GM18517 (cell line): ENCODE results near the gene SAP30BP.

Experiments used
- ATAC-seq: cut with Tn5 transposase; IDR thresholded peaks from one replicate; pipeline ENCODE4 v1.9.1; 2021; ENCODE audit warnings: mild to moderate bottlenecking, moderate library complexity; ENCODE audit not compliant: unreplicated experiment

Gene SAP30BP

DNA sequence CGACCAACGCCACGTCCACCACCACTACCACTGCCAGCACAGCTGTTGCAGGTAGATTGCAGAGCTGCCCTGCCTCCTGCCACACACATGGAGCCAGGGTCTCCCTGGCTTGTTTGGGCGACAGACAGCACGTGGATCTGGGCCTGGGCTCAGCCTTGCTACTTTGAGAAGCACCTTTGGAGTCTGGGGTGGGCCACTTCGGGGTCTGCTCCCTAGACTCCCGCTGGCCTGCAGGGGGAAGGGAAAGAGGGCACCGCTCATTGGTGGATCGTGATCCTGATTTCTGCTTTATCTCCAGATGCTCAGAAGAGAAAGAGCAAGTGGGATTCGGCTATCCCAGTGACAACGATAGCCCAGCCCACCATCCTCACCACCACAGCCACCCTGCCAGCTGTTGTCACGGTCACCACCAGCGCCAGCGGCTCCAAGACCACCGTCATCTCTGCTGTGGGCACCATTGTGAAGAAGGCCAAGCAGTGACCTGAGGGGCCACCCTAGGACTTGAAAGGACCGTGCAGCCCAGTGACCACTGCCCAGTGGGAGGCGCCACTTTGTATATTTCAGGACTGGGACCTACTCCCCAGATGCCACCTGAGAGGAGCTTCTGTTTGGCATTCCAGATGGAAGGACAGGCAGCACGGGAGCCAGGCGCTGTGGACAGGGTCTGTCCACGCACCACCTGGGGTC, 39.0 kb downstream of the SAP30BP start:
- ATAC-seq: no peak

DNA sequence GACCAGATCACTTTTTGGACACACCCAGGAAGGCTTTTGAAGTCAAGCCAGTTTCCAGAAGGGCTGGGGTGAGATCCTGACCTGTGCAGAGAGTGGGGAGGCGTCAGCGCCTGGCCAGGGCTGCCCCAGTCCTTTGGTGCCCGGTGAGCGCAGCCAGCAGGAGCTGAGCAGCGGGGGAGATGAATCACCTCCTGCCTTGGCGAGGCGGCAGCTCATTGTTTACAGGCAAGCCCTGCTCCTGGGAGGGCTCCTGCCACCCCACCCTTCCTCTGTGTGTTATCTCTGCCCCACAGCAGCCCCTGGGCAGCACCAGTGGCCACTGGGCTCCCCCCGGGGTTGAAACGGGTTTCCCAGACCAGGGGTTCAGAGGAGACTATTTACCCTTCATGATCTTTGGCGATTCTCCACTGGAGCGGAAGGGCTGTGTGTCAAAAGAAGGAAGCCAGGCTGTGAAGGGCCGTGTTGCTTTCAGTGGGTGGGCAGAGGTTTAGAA, 40.0 kb downstream of the SAP30BP start:
- no peak for ATAC-seq

DNA sequence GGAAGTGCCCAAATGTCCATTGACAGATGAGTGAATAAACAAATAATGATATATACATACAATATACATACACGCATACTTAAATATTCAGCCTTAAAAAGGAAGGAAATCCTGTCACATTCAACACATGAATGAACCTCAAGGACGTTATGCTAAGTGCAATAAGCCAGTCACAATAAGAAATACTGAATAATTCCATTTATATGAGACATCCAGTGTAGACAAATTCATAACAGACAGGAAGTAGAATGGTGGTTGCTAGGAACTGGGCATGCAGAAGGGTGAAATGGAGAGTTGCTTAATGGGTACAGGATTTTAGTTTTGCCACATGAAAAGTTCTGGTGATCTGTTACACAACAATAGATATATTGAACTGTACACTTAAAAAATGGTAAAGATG, 45.3 kb downstream of the SAP30BP start:
- ATAC-seq: no peak

DNA sequence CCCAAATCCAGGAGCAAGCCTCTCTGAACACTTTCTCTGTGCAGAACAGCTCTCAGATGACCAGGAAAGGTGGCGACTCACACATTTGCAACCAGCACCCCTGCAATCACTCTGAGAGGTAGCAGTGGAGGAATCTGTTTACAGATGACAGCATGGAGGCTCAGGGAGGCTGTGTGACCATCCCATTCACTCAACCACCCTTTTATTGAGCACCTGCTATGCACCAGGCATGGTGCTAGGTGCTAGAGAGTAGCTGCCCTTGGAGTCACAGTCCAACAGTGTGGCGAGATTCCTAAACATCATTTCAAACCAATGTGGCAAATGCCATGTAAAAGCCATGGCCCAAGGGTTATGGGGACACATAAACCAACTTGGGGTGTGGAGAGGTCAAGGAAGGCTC, 52.6 kb downstream of the SAP30BP start:
- no peak for ATAC-seq

DNA sequence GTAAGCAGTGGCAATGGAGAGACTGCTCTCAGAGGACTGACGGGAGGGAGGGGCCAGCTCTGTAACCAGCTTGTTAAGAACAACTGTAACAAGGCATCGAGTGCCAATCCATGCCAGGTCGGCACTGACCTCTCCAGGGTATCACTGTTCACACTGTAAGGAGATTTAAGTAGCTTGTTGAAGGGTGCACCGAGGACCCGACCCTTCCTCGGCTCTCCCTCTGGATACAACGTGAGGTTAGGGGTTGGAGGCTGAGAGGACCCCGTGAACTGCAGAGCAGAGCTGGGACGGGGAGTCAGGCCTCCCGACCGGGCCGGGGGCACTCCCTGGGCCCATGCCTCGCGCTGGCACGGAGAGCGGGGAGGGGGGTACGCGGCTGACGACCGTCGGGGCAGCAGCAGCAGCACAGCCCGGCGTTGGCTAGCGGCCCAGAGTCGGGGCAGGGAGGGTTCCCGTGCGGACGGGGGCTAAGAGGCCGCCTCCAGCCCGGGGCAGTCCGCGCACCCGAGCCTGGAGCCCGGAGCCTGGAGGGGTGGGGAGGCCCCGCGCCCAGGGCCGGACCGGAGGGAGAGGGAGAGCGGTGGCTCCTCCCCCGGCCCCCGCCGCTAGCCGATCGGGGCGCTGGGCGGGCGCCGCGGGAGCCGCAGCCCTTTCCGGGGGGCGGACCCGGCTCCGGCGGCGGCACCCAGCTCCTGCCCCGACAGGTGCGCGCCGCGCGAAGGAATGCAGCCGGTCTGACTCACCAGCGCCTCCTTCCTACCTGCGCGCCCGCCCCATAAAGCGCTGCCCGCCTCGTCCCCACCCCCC, 53.7 kb downstream of the SAP30BP start, which contains the start of gene ITGB4:
Gene ITGB4, plus strand, starts transcription at position 804 of the 807 bp plus-strand sequence. CDS start 3,245 bp downstream, outside the sequence.
- no peak for ATAC-seq

DNA sequence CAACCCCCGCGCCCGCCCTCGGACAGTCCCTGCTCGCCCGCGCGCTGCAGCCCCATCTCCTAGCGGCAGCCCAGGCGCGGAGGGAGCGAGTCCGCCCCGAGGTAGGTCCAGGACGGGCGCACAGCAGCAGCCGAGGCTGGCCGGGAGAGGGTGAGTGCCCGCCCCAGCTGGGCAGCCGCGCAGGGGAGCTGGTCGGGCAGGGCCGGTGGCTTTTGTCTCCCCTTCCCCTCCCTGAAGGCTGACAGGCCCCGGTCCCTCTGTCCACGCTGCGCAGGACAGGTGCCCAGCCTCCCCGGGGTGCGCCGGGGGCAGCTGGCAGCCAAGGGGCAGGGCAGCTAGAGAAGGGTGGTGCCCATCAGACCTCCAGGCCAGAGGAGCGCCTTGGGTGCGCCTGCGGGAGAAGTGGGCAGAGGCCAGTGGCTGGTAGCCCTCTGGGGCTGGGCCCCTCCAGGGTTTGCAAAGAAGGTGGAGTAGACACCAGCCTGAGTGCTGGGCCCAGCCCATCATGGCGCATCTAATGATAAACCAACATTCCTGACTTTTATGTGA, 54.4 kb downstream of the SAP30BP start:
- ATAC-seq: no peak

DNA sequence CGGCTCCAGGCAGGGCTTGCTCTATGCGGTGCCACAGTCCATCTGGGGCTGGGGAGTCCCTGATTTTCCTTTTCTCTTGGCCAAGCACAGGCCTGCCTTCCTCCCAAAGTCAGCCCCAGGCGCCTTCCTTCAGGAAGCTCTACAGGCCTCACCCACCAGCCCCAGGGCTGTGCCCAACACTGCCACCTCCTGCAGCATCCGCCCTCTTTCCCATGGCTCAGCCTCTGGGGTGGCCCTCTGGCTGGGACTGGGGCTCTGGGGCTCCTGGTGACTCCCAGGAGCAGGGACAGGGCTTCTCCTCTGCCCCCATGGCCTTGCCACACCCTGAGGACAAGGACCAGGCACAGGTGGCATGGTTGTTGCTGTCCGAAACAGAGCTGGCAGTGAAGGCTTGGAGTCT, 54.9 kb downstream of the SAP30BP start:
- no peak for ATAC-seq

DNA sequence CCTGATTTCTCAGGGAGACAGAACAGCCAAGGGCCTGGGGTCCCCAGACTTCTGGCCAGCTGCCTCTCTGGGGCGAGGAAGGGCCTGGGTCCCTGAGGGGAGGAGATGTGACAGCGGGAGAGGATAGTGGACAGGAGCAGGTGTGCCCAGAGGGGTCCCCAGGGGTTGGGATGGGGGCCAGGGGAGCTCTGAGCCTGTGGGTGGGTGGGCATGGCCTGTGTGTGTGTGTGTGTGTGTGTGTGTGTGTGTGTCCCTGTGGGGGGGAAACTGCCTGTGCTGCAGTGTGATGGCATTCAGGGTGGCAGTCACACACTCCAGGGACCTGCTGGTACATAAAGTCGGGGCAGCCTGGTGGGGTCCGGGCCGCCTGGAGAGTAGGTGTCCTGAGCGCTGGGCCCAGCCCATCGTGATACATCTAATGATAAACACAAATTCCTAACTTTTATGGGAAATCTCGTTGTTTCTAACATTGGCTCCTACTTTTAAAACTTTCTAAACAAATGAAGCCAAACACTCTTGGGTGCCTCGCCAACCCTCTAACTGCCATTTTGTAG, 55.5 kb downstream of the SAP30BP start:
- no peak for ATAC-seq

DNA sequence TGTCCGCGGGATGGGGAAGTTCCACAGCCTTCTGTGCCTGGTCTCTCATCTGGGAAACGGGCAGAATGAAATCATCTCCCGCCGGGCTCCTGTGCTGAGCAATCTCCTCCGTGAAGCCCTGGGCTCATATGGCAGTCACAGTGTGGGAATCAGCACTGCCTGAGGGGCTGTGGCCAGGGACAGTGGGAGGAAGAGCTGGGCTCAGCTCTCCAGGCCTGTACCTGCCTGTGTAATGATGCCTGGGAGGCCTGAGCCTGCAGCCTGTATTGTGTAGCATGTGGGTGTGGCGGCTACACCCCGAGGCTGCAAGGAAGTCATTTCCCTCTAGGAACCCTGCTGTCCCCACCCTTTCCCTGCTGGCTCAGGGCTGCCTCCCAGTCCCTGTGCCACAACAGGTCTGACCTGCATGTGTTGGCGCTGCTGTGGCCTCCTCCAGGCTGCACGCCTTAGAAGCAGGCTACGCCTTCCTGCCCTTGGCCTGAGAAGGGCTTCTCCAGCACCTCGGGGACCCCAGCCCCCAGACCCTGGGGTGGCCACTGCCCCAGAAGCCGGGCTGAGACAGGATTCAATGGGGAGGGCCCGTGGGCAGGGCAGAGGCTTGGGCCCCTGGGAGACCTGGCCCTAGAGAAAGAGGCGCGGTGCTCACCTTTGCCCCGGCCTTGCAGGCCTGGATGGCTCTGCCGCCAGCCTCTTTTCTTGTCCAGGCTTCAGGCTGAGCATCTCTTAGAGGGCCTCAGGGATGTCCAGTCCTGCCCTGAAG, 56.2 kb downstream of the SAP30BP start:
- no peak for ATAC-seq

DNA sequence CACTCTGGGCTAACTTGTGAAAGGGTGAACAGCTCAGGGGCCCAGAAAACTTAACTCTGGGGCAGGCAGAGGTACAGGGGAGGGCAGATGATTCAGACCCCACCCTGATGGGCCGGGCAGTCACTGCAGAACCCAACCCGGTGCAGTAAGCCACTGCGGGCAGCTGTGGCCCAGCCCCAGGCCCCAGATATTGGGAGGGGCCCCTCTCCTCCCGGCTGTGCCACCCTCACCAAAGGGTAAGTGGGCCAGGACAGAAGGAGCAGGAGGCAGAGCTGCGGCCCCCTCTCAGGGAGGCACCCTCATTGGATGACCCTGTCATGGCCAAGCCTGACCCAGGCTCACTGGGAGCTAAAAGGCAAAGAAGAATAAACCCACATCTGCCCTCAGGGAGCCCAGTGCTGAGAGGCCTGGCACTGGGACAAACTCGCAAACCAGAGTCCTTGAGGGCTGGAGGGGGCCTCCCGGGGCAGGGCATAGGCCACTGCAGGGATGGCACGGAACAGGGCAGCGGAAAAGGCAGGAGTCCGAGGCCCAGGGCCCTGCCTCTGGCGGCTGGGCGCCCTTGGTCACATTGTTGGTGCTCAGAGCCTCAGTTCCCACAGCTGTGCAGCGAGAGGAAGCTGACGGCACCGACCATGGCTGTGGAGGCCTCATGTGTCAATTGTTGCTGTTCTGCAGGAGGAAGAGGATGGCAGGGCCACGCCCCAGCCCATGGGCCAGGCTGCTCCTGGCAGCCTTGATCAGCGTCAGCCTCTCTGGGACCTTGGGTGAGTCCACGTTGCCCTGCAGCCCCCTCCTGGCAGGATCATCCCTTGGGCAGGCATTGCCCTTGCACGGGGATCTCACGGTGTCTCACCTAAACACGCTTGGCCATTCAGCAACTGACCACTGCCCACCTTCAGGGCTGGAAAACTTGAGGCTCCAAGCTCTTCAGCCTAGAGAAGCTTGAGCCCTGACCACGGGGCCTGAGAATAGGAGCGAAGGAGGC, 57.2 kb downstream of the SAP30BP start:
- no peak for ATAC-seq

DNA sequence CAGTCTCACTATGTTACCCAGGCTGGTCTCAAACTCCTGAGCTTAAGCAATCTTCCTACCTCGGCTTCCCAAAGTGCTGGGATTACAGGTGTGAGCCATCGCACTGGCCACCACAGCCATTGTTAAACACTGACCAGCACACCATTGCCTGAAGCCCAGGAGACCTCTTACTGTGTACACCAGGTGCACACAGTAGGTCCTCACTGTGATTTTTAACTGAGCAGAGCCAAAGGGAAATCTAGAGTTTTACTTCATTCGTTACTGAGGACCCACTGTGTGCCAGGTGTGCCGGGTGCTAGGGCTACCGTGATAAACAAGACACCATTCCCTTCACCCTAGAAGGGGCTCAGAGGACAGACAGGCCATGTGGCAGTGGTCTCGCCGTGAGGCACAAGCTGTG, 58.4 kb downstream of the SAP30BP start:
- no peak for ATAC-seq

DNA sequence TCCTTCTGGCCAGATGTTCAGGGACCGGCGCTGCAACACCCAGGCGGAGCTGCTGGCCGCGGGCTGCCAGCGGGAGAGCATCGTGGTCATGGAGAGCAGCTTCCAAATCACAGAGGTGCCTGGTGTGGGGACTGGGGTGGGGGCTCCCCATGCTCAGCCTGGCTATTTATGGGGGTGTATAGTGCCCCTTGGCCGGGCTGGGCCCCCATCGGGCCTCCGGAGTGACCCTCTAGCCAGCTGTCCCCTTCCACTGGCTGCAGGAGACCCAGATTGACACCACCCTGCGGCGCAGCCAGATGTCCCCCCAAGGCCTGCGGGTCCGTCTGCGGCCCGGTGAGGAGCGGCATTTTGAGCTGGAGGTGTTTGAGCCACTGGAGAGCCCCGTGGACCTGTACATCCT, 60.3 kb downstream of the SAP30BP start:
- no peak for ATAC-seq

DNA sequence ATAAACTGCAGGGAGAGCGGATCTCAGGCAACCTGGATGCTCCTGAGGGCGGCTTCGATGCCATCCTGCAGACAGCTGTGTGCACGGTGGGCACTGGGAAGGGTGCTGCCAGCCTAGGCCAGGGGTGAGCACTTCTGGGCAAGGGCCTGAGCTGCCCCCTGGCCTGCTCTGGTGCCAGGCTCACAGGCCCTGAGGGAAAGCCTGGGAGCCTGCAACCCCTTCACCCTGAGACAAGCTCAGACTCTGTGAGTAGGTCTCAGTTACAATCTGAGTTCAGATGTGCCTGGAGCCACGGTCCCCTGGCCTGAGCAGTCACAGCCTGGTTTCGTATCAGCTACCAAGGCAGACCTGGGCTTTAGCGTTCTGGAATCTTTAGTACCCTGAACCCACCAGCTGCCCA, 62.2 kb downstream of the SAP30BP start:
- ATAC-seq: no peak

DNA sequence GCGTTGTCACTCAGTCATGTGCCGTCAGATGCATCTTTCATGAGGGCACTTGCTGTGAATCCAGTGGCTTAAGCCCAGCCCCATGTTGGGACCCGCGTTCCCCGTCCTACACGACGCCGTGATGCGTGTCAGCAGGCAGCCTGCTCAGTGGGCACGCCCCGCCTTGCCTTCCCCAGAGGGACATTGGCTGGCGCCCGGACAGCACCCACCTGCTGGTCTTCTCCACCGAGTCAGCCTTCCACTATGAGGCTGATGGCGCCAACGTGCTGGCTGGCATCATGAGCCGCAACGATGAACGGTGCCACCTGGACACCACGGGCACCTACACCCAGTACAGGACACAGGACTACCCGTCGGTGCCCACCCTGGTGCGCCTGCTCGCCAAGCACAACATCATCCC, 62.9 kb downstream of the SAP30BP start:
- ATAC-seq: no peak

DNA sequence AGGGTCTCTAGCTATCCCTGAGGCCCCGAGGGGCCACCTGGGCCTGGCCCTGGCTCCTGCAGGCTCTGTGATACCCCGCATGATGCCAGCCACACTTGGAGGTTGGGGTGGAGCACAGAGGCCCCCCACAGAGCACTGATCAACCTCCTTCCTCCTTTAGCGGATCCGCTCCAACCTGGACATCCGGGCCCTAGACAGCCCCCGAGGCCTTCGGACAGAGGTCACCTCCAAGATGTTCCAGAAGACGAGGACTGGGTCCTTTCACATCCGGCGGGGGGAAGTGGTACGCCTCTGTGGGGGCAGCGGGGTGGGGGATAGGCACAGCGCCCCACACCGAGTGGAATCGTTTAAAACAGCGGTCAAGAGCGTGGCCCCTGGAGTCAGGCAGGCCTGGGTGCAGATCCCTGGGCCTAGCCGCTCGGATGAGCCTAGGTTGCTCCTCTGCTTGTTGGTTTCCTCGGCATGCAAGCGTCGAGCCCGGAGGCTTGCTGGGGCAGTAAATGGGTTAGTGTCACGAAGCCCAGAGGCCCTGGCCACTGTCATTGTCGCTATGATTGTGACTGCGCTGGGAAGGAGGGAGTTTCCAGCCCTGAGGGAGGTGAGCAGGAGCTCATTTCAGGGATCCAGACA, 64.1 kb downstream of the SAP30BP start:
- no peak for ATAC-seq

DNA sequence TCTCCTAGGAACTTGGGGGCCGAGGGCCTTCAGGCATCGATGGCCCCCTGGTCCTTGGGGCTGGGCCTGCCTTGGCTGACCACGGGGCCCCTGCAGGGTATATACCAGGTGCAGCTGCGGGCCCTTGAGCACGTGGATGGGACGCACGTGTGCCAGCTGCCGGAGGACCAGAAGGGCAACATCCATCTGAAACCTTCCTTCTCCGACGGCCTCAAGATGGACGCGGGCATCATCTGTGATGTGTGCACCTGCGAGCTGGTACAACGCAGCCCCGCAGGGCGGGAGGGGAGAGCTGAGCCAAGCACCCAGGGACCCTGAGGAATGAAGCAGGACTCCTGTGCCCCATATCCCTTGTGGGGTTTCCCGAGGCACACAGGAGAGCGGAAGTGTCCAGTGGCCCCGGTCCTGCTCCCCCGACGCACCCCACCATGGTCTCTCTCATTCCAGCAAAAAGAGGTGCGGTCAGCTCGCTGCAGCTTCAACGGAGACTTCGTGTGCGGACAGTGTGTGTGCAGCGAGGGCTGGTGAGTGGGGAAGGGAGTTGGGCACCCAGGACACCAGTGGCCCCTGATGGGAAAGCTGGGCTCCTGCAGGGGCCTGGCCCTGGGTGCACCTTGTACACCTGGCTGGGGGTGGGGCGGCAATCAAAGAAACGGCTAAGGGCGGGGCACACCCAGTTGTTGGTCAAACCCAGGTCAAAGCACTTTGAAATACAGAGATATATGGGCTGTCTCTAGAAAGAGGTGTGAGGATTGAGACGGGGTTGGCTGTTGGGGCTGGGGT, 64.8 kb downstream of the SAP30BP start:
- no peak for ATAC-seq

DNA sequence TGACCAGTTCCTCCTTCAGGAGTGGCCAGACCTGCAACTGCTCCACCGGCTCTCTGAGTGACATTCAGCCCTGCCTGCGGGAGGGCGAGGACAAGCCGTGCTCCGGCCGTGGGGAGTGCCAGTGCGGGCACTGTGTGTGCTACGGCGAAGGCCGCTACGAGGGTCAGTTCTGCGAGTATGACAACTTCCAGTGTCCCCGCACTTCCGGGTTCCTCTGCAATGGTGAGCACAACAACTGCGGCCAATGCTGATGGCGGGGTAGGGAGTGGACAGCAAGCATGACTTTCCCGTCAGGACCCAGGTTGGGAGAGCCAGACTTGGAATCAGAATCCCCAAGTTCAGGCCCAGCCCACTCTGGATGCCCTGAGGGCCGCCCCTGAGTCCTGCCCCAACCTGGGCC, 66.3 kb downstream of the SAP30BP start:
- ATAC-seq: no peak

DNA sequence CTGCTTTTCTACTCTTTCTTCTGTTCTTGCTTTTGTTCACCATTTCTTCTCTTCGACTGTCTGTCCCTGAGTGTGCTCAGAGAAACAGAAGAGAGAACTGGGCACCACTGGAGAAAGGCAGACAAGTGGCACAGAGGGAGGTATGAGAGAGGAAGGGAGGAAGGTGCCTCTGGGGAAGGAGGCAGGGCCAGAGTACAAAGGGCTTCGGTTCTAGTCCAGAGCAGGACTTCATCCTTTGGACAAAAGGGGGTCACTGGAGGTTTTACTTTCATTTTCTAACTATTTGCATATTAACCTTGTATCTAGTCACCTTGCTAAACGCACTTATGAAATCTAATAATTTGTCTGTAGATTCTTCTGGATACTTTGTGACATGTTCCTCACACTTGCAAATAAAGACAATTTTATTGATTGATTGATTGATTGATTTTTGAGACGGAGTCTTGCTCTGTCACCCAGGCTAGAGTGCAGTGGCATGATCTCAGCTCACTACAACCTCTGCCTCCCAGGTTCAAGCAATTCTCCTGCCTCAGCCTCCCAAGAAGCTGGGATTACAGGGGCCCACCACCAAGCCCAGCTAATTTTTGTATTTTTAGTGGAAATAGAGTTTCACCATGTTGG, 67.6 kb downstream of the SAP30BP start:
- ATAC-seq: no peak
